Measurements from ENCODE around the gene SEPSECS.

DNA sequence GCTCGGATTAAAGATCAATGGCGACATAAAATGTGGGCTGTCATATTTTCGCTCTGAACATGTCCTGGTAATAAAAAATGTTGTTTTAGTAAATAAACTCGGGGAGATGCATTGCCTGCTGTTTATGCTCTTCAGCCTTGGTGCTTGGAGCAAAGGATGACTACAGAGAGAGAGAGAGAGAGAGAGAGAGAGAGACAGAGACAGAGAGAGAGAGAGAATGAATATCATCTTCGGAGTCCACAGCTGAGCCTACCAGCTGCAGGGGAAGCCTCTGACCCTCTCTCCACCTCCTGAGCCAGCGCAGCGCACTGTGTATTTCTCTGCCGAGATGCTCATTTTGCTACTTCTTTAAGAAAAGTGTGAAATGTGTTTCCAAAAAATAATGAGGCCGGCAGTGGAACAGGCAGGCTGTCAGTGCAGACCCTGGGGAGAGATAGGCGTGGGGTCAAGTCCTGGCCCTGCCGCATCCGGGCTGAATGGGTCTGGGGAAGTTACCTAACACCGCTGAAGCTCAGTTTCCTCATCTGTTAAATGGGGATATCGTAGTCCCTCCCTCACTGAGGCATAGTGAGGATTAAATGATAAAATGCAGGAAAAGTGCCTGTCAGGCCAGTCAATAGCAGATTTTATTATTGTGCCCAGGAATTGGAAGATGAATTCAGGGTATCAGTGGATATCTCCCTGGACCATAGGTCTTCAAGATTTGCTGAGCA lies 71.0 kb downstream of the SEPSECS start:
- TF ChIP-seq CTCF (IDR thresholded peaks at IDR 0.05; ENCODE audit: insufficient read depth, low read length, poor library complexity, severe bottlenecking) (no peak), EZH2phosphoT487 (conservative IDR thresholded peaks at IDR 0.05; ENCODE audit: low read length) (no peak)
